Central memory CD4-positive, alpha-beta T cell (primary cell): ENCODE measurements around the gene IFIH1.

Experiments used
- DNase-seq: peaks from one replicate; pipeline ENCODE4 v3.0.0; 2022
- total RNA-seq, 3 experiments: gene quantifications; one replicate each; lab custom pipeline; 2026; lab: John Stamatoyannopoulos, UW

IFIH1 gene
- total RNA-seq: 37.4 to 64.1 (median 59.1) reads per million in 3 experiments

- DNase-seq: peak; percentile 85
Observed at GRCh38 chr2:162318328-162319180, at the start of gene IFIH1. IFIH1 (minus strand) TSS chr2:162318684; CDS start chr2:162318307, 377 bp downstream.

DNA sequence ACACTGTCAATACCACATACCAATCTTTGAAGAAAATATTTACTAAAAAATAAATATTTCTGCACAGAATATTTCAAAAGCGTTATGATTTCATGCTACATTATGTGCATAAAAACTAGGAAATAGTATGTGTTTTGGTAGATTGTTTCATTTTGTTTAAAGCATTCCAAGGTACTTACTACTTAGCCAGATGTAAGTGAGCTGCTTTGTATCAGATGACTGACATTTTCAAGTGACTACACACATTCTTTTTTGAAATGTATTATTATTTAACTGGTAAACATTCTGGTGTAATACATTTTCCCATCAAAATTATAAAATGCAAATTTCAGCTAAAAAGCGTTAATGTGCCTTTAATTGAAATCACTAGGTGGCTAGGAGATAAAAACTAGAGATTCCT, 46.9 kb upstream of the IFIH1 start:
- no peak for DNase-seq

GRCh38 chr2:162344617-162344950, 26.1 kb upstream of the IFIH1 start:
- no peak for DNase-seq

- DNase-seq: peak; percentile 97
Observed at GRCh38 chr2:162343824-162344616, 25.5 kb upstream of the IFIH1 start, which contains the start of gene GCA. GCA (plus strand) TSS chr2:162344132; CDS start chr2:162344249, 117 bp downstream.

GRCh38 chr2:162343492-162343823, 25.0 kb upstream of the IFIH1 start:
- DNase-seq: no peak

DNA sequence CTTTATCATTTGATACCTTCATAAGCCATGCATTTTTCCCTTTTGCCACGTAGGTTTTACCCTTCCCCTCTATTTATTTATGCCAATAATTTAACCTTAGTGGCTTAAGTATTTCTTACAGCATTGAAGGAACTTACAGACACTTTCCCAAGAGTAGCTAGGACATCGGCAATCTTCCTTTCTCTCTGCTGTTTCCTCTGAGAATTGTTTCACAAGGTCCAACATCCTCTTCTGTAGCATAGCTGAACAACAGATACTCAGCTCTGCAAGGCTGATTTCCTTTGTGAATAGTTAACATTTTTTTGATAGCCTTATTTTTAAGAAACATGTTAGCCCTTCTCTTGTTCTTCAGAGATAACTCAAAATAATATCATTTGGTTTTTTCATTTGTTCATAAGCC, 24.4 kb upstream of the IFIH1 start:
- no peak for DNase-seq

DNA sequence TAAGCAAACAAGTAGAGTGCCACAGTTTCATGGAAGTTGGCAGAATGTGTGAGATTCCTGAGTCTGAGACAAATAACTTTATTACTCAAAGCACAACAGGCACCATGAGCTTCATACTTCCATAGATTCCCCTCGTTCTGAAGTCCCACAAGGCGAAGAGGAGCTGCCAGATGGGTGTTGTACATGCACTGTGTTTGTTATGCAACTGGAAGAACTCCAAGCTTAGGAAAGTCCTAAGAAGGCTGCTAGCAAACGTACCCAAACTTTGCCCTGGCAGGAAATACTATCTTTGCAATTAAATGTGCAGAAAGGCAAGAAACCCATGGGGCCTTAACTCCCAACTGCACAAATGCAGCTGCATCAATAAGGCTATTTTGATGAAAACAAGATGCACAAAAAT, 23.8 kb upstream of the IFIH1 start:
- no peak for DNase-seq

- DNase-seq: no peak
Observed at GRCh38 chr2:162340822-162341221, 22.3 kb upstream of the IFIH1 start.

DNA sequence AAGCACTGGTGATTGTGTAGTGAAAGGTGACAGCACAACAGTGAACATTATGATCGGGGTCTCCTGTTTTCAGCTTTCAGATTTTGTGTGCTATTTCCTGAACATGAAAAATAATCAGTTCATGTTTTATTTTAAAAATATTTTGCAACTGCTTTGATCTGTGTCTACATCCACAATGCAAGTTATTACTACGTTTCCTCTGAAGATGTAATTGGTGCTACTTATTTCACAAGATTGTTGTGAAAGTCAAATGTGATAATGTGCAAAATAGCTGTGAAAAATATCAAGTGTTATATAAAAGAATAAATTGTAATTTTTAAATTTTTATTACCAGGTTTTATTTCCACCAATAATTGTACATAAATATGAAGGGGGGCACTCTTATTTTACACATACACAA, 19.4 kb upstream of the IFIH1 start:
- DNase-seq: no peak

GRCh38 chr2:162333968-162334367, 15.5 kb upstream of the IFIH1 start:
- no peak for DNase-seq

DNA sequence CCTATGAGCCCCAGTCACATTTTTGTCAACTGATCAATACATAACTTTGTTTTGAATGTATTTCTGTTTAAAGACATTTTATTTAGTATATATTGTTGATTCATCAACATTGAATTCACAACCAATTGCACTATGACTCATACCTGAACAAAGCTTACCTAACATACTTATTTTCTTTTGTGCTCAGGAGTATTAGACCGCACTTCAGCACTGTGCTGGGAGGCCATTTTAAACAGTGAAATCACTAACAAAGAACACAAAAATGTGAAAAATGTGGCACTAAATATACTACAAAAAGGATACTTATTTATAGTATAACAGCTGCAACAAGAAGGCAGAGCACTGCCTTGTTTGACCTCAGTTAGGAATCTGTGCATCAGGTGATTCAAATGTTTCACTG, 12.4 kb upstream of the IFIH1 start:
- DNase-seq: no peak

- no peak for DNase-seq
Observed at GRCh38 chr2:162328424-162329157, 10.1 kb upstream of the IFIH1 start.

DNA sequence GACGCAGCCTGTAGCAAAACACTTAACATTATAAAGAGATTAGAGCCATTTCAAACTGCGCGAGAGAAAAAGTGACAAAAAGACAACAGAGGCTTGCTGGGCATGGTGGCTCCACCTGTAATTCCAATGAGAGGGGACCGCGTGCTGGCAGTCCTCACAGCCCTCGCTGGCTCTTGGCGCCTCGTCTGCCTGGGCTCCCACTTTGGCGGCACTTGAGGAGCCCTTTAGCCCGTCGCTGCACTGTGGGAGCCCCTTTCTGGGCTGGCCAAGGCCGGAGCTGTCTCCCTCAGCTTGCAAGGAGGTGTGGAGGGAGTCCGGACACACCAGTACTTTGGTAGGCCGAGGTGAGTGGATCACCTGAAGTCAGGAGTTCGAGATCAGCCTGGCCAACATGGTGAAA, 9.3 kb upstream of the IFIH1 start:
- no peak for DNase-seq

DNA sequence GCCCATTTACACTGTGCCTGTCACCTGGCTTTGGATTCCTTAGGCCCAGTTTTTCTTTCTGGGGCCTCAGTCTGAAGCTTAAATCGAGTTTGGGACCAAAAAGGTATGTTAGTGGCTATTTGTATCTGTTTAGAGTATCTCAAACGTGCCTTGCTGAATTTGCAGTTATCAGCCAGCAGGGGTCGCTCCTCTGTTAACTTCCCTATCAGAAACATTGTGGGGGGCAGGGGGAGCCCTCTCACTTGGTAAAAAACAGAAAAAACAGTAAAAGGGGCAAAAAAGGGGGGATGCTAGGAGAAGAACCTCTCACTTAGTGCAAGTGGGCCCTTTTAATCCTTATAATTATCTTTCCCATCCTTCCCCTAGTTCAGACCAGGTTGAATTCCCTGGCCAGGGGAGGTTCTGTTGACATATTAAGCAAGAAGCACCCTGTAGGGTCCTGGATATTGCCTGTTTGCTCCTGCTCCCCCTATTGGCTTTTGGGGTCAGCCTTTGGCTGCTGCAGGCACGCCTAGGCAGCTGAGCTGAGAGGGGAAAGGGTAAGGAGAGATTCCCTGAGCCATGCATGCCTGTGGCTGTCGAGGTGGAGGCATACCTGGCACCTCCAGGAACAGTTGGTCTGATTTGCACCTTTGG, 8.8 kb upstream of the IFIH1 start:
- no peak for DNase-seq

GRCh38 chr2:162324953-162325352, 6.5 kb upstream of the IFIH1 start:
- DNase-seq: no peak

GRCh38 chr2:162320864-162321517, 2.5 kb upstream of the IFIH1 start:
- no peak for DNase-seq

- DNase-seq: peak; percentile 44
Observed at GRCh38 chr2:162317861-162318327, 590 bp downstream of the IFIH1 start.

GRCh38 chr2:162317058-162317742, 1.3 kb downstream of the IFIH1 start:
- no peak for DNase-seq

DNA sequence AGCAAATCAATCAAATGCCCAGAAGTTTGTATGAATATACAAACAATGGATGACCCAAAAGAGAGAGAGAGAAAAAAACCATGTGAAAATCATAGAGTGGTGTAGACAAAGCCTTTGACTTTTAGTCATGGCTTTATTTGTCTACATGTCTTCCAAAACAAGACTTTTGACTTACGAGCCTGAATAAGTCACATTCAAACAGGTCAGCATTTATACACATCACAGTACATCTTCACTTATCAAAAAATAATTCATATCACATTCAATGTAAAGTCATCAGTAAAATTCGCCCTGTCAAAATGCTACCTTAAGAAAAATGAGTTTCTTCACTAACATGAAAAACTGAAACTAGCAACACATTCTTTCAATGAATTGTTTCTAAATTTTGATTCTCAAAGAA, 1.9 kb downstream of the IFIH1 start:
- DNase-seq: no peak

GRCh38 chr2:162315938-162316337, 2.5 kb downstream of the IFIH1 start:
- DNase-seq: no peak

DNA sequence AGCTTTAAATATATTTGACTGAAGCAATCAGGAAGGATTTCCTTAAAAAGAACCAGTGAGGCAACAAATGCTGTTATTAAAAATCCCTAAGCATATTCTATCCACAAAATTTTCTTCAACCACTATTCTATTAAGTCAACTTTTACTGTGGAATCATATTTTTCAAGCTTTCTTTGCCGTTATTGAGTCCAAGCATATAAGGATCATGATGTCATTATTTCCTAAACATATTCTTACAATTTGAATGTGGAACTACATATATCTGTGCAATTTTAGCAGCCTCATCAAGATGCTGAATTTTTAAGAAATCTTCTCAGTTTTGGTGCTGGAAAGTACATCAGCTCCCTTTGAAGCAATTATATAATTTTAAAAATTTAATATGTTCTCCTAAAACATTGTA, 5.6 kb downstream of the IFIH1 start:
- no peak for DNase-seq
